Stomach smooth muscle (tissue), 2 donors: Measurements from ENCODE around the gene TMEM156.
"Not testable (repeated sequence)": the region's sequence is repeated elsewhere in the genome, so short reads cannot be mapped to it uniquely, and the experiment has no call there.

ENCODE experiments used
- H3K27ac ChIP-seq: one replicate; pipeline ENCODE4 v1.7.0; 2013; ENCODE audit warnings: mild to moderate bottlenecking, low read length, inconsistent platforms
- H3K27me3 ChIP-seq, 2 donors: one replicate each; pipeline ENCODE4 v1.7.0; 2013; ENCODE audit warnings: low read length in 2 of 2; ENCODE audit not compliant: insufficient read depth in 2 of 2, control insufficient read depth in 1 of 2
- H3K36me3 ChIP-seq, 2 donors: one replicate each; pipeline ENCODE4 v1.7.0; 2013; ENCODE audit warnings: low read length in 2 of 2; ENCODE audit not compliant: control insufficient read depth in 2 of 2, insufficient read depth in 2 of 2
- H3K4me1 ChIP-seq: one replicate; pipeline ENCODE4 v1.7.0; 2013; ENCODE audit warnings: low read length; ENCODE audit not compliant: control insufficient read depth, insufficient read depth
- H3K4me3 ChIP-seq, 2 donors: one replicate each; pipeline ENCODE4 v1.7.0; 2013; ENCODE audit warnings: low read length in 2 of 2
- H3K9ac ChIP-seq, 2 donors: one replicate each; pipeline ENCODE4 v1.7.0; 2013; ENCODE audit warnings: low read length in 2 of 2, mild to moderate bottlenecking in 1 of 2
- H3K9me3 ChIP-seq, 2 donors: one replicate each; pipeline ENCODE4 v1.7.0; 2013; ENCODE audit warnings: low read length in 2 of 2; ENCODE audit not compliant: control insufficient read depth in 2 of 2
- donor health status: healthy.
- donor health status: Pancreatic carcinoma.

Gene TMEM156

GRCh38 chr4:39026096-39026495 lies 6.1 kb downstream of the TMEM156 start:
- no peaks in the 10 kb centered on the region for H3K4me1 ChIP-seq
- no peaks in the 10 kb centered on the region for H3K9me3 ChIP-seq
- H3K4me3 ChIP-seq, result no peak overlapping the region
- H3K27me3 ChIP-seq, result no peaks in the 10 kb centered on the region
- no peak overlapping the region for H3K27ac ChIP-seq
- H3K36me3 ChIP-seq, result no peaks in the 10 kb centered on the region
- H3K9ac ChIP-seq, result no peak overlapping the region

DNA sequence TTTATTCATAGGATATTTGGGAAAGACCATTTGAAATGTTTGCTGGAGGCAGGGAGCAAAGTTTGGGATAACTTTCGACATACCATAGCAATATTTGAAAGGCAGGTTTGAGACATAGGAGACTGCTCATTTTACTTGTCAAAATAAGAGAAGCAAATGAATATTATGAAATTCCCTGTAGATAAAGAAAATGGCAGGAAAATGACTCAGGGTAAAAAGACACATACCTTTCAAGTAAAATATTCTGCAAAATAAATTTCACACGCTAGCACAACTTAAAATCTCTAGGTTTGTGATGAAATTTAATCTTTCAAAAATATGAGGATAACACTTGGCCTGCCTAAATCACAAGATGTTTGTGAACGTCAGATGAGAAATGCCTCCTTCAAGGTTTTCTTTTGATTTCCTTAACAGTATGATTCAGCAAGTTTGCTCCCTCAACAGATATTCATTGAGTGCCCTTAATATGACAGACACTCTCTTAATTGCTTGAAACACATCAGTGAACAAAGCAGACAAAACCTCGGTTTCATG lies 6.6 kb downstream of the TMEM156 start:
- Histone ChIP-seq H3K9ac (no peak overlapping the region), H3K9me3 (no peaks in the 10 kb centered on the region), H3K4me3 (no peak overlapping the region), H3K4me1 (no peaks in the 10 kb centered on the region), H3K36me3 (no peaks in the 10 kb centered on the region), H3K27ac (no peak overlapping the region), H3K27me3 (no peaks in the 10 kb centered on the region)

DNA sequence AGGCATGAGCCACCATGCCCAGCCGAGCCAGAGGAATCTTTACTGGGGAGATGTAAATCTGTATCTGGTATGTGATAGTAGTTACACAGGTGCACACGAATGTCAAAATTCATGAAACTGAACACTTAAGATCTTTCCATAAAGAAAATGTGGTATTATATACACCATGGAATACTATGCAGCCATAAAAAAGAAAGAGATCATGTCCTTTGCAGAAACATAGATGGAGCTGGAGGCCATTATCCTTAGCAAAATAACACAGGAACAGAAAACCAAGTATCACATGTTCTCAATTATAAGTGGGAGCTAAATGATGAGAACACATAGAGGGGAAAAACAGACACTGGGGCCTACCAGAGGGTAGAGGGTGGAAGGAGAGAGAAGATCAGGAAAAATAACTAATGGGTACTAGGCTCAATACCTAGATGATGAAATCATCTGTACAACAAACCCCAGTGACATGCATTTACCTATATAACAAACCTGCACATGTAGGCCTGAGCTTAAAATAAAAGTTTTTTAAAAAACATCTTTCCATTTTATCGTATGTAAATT lies 7.8 kb downstream of the TMEM156 start:
- Histone ChIP-seq H3K9me3 (no peaks in the 10 kb centered on the region), H3K4me3 (no peak overlapping the region), H3K4me1 (no peaks in the 10 kb centered on the region), H3K27ac (no peak overlapping the region), H3K36me3 (no peaks in the 10 kb centered on the region), H3K27me3 (no peaks in the 10 kb centered on the region), H3K9ac (no peak overlapping the region)

DNA sequence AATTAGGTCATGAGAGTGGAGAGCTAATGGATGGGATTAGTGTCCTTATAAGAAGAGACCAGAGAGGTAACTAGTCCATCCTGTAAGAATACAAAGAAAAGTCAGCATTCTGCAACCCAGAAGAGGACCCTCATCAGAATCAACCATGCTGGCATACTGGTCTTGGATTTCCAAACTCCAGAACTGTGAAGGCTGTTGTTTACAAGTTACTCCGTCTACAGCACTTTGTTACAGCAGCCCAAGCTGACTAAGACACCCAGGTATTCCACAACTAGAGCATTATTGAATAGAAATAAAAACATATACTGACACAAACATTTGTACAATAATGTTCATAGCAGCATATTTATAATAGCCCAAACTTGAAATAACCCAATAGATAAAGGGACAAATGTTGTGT lies 9.2 kb downstream of the TMEM156 start:
- Histone ChIP-seq H3K27me3 (no peaks in the 10 kb centered on the region), H3K27ac (no peak overlapping the region), H3K9me3 (no peaks in the 10 kb centered on the region), H3K4me1 (no peaks in the 10 kb centered on the region), H3K9ac (no peak overlapping the region), H3K4me3 (no peak overlapping the region), H3K36me3 (no peaks in the 10 kb centered on the region)

- Histone ChIP-seq H3K27ac (no peak overlapping the region), H3K9ac (no peak overlapping the region), H3K9me3 (no peaks in the 10 kb centered on the region), H3K36me3 (no peaks in the 10 kb centered on the region), H3K4me1 (no peaks in the 10 kb centered on the region), H3K27me3 (no peaks in the 10 kb centered on the region), H3K4me3 (no peak overlapping the region)
Measured at GRCh38 chr4:39022241-39022640, 10.0 kb downstream of the TMEM156 start.

GRCh38 chr4:39021631-39022030 lies 10.6 kb downstream of the TMEM156 start:
- H3K36me3 ChIP-seq, result no peaks in the 10 kb centered on the region
- no peak overlapping the region for H3K27ac ChIP-seq
- H3K9me3 ChIP-seq, result no peaks in the 10 kb centered on the region
- H3K9ac ChIP-seq, result no peak overlapping the region
- H3K4me3 ChIP-seq, result no peak overlapping the region
- no peaks in the 10 kb centered on the region for H3K4me1 ChIP-seq
- H3K27me3 ChIP-seq, result no peaks in the 10 kb centered on the region

- H3K27me3 ChIP-seq, result no peaks in the 10 kb centered on the region
- no peaks in the 10 kb centered on the region for H3K36me3 ChIP-seq
- H3K4me1 ChIP-seq, result no peaks in the 10 kb centered on the region
- H3K4me3 ChIP-seq, result no peak overlapping the region
- H3K27ac ChIP-seq, result no peak overlapping the region
- H3K9ac ChIP-seq, result no peak overlapping the region
- H3K9me3 ChIP-seq, result peaks cover 0 to 5% of the 10 kb centered on the region in 2 donors
Measured at GRCh38 chr4:39020130-39020529, 12.1 kb downstream of the TMEM156 start.

- Histone ChIP-seq H3K27me3 (no peaks in the 10 kb centered on the region), H3K9ac (no peak overlapping the region), H3K36me3 (no peaks in the 10 kb centered on the region), H3K27ac (no peak overlapping the region), H3K9me3 (peaks cover 0 to 7% of the 10 kb centered on the region in 2 donors), H3K4me1 (no peaks in the 10 kb centered on the region), H3K4me3 (no peak overlapping the region)
Measured at GRCh38 chr4:39014028-39014427, 18.2 kb downstream of the TMEM156 start.

GRCh38 chr4:39004758-39005157 lies 27.5 kb downstream of the TMEM156 start:
- no peaks in the 10 kb centered on the region for H3K27me3 ChIP-seq
- H3K9me3 ChIP-seq, result no peaks in the 10 kb centered on the region
- H3K36me3 ChIP-seq, result no peaks in the 10 kb centered on the region
- no peak overlapping the region for H3K27ac ChIP-seq
- no peak overlapping the region for H3K9ac ChIP-seq
- H3K4me3 ChIP-seq, result no peak overlapping the region
- H3K4me1 ChIP-seq, result no peaks in the 10 kb centered on the region

DNA sequence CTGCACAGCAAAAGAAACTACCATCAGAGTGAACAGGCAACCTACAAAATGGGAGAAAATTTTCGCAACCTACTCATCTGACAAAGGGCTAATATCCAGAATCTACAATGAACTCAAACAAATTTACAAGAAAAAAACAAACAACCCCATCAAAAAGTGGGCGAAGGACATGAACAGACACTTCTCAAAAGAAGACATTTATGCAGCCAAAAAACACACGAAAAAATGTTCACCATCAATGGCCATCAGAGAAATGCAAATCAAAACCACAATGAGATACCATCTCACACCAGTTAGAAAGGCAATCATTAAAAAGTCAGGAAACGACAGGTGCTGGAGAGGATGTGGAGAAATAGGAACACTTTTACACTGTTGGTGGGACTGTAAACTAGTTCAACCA lies 30.2 kb downstream of the TMEM156 start:
- H3K9ac ChIP-seq, H3K4me1 ChIP-seq, H3K9me3 ChIP-seq, H3K36me3 ChIP-seq, H3K27me3 ChIP-seq, H3K4me3 ChIP-seq, H3K27ac ChIP-seq: not testable (repeated sequence)

DNA sequence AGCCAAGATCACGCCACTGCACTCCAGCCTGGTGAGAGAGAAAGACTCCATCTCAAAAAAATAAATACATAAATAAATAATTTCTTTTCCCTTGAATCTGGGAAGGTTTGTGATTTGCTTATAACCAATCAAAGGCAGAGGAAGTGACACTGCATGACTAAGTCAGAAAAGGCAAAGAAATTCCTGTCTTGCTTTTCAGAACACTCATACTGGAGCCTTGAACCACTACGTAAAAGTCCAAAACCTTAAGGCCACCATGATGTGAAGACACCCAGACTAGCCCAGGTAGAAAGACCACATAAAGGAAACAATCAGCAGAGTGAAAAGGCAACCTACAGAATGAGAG lies 36.6 kb downstream of the TMEM156 start:
- Histone ChIP-seq H3K4me1 (no peaks in the 10 kb centered on the region), H3K27me3 (no peaks in the 10 kb centered on the region), H3K27ac (no peak overlapping the region), H3K4me3 (no peak overlapping the region), H3K36me3 (no peaks in the 10 kb centered on the region), H3K9me3 (peaks cover 0 to 4% of the 10 kb centered on the region in 2 donors), H3K9ac (no peak overlapping the region)
